Stimulated activated CD4-positive, alpha-beta T cell treated with anti-CD3 and anti-CD28 coated beads, Interleukin-4, amount 100 ng/mL, for 1 hour (primary cell): Measurements from ENCODE around the gene MAN2B2.

Experiments
- DNase-seq: peaks from one replicate; pipeline ENCODE4 v3.0.0-alpha.2; 2020

Gene MAN2B2

GRCh38 chr4:6568148-6568547 is 6.8 kb upstream of the MAN2B2 start:
- no peak for DNase-seq

- no peak for DNase-seq
These were observed 6.2 kb upstream of the MAN2B2 start for GRCh38 chr4:6568689-6569332.

- DNase-seq, result no peak
These were observed 3.4 kb upstream of the MAN2B2 start for GRCh38 chr4:6571608-6572007.

- no peak for DNase-seq
These were observed 1.4 kb upstream of the MAN2B2 start for GRCh38 chr4:6573551-6573950.

- no peak for DNase-seq
These were observed 823 bp upstream of the MAN2B2 start for GRCh38 chr4:6573986-6574746.

- no peak for DNase-seq
These were observed 683 bp downstream of the MAN2B2 start for GRCh38 chr4:6575503-6576240.

GRCh38 chr4:6576512-6576911 is 1.5 kb downstream of the MAN2B2 start:
- no peak for DNase-seq

GRCh38 chr4:6576932-6577331 is 1.9 kb downstream of the MAN2B2 start:
- DNase-seq, result no peak

- no peak for DNase-seq
These were observed 2.4 kb downstream of the MAN2B2 start for GRCh38 chr4:6577409-6577808.

- DNase-seq, result no peak
These were observed 3.2 kb downstream of the MAN2B2 start for GRCh38 chr4:6578221-6578620.

GRCh38 chr4:6580353-6580752 is 5.4 kb downstream of the MAN2B2 start:
- no peak for DNase-seq

GRCh38 chr4:6581566-6582121 is 6.7 kb downstream of the MAN2B2 start:
- no peak for DNase-seq

GRCh38 chr4:6582889-6583490 is 8.0 kb downstream of the MAN2B2 start:
- DNase-seq, result no peak

GRCh38 chr4:6584865-6585264 is 9.9 kb downstream of the MAN2B2 start:
- no peak for DNase-seq

GRCh38 chr4:6586715-6587325 is 11.8 kb downstream of the MAN2B2 start:
- no peak for DNase-seq

GRCh38 chr4:6589444-6589843 is 14.5 kb downstream of the MAN2B2 start:
- DNase-seq, result no peak

- DNase-seq, result no peak
These were observed 16.3 kb downstream of the MAN2B2 start for GRCh38 chr4:6591313-6591712.

- DNase-seq, result no peak
These were observed 16.8 kb downstream of the MAN2B2 start for GRCh38 chr4:6591781-6592180.

- no peak for DNase-seq
These were observed 18.0 kb downstream of the MAN2B2 start for GRCh38 chr4:6592804-6593563.

- DNase-seq, result no peak
These were observed 19.4 kb downstream of the MAN2B2 start for GRCh38 chr4:6594341-6594740.

- no peak for DNase-seq
These were observed 19.9 kb downstream of the MAN2B2 start for GRCh38 chr4:6594826-6595355.
